WTC11 (cell line): Measurements from ENCODE around the gene TACR2. TPM values are rescaled to one million over a fixed set of nuclear protein-coding genes. Genes with fewer than 3 reads are reported as not detected.
A peak's percentile ranks its signal among the peaks of the same experiment; 100 is the strongest.

Experiments
- ATAC-seq: fragments of 200-7000 bp; cut with Tn5 transposase; 2 replicates; pipeline ENCODE4 v1.10.0; 2021; ENCODE audit warnings: mild to moderate bottlenecking, moderate library complexity
- CTCF ChIA-PET: fragments of 300-600 bp; sonication (Branson Sonifier 250); formaldehyde crosslinking; loops from one replicate; lab custom pipeline; 2021; ENCODE audit warnings: antibody characterized with exemption; lab: Charles Lee
- POLR2A ChIA-PET: fragments of 350-600 bp; sonication (Branson Sonifier 250); formaldehyde crosslinking; loops from one replicate; lab custom pipeline; 2021; ENCODE audit warnings: antibody characterized with exemption; lab: Charles Lee
- DNase-seq: peaks from one replicate; pipeline ENCODE4 v3.0.0; 2021; ENCODE audit warnings: low spot score
- H3K27ac Mint-ChIP-seq: 2 replicates; pipeline ENCODE4 v1.8.0; 2021; ENCODE audit warnings: mixed read lengths
- H3K27me3 Mint-ChIP-seq: 2 replicates; pipeline ENCODE4 v1.8.0; 2021; ENCODE audit warnings: low read depth, mild to moderate bottlenecking, moderate library complexity, mixed read lengths
- H3K36me3 Mint-ChIP-seq: 2 replicates; pipeline ENCODE4 v1.8.0; 2021; ENCODE audit warnings: mixed read lengths
- H3K4me1 Mint-ChIP-seq: 2 replicates; pipeline ENCODE4 v1.8.0; 2022; ENCODE audit warnings: mixed read lengths
- H3K4me3 Mint-ChIP-seq: 2 replicates; pipeline ENCODE4 v1.8.0; 2021; ENCODE audit warnings: mild to moderate bottlenecking, moderate library complexity, mixed read lengths
- H3K9me3 Mint-ChIP-seq: 2 replicates; pipeline ENCODE4 v1.8.0; 2021; ENCODE audit warnings: mixed read lengths
- AFF4 ChIP-seq: sonication (generic); formaldehyde crosslinking; IDR thresholded peaks from 2 replicates; pipeline ENCODE4 v1.8.1; 2023; ENCODE audit warnings: mild to moderate bottlenecking, missing genetic modification reagents, borderline replicate concordance
- CDX4 ChIP-seq: fragments of 250-450 bp; sonication (Bioruptor Pico); IDR thresholded peaks from 2 replicates; pipeline ENCODE4 v1.9.0; 2021; ENCODE audit warnings: moderate library complexity, mild to moderate bottlenecking, inconsistent platforms, borderline replicate concordance
- E2F1 ChIP-seq: sonication (generic); formaldehyde crosslinking; IDR thresholded peaks from 2 replicates; pipeline ENCODE4 v1.8.0; 2022; ENCODE audit warnings: mild to moderate bottlenecking, missing genetic modification reagents
- JAZF1 ChIP-seq: fragments of 250-450 bp; sonication (Bioruptor Pico); IDR thresholded peaks from 2 replicates; pipeline ENCODE4 v1.9.0; 2021; ENCODE audit warnings: moderate library complexity, mild to moderate bottlenecking, inconsistent platforms
- ZNF263 ChIP-seq: sonication (generic); formaldehyde crosslinking; IDR thresholded peaks from 2 replicates; pipeline ENCODE4 v1.8.1; 2022; ENCODE audit warnings: low read depth, mild to moderate bottlenecking, moderate library complexity, missing genetic modification reagents
- ZNF396 ChIP-seq: fragments of 250-450 bp; sonication (Bioruptor Pico); IDR thresholded peaks from 2 replicates; pipeline ENCODE4 v1.8.0; 2021; ENCODE audit warnings: mild to moderate bottlenecking, moderate library complexity, borderline replicate concordance
- ZNF423 ChIP-seq: fragments of 250-450 bp; sonication (Bioruptor Pico); IDR thresholded peaks from 2 replicates; pipeline ENCODE4 v2.1.2; 2022; ENCODE audit warnings: mild to moderate bottlenecking, moderate library complexity
- ZNF532 ChIP-seq: fragments of 250-450 bp; sonication (Bioruptor Pico); IDR thresholded peaks from 2 replicates; pipeline ENCODE4 v1.9.0; 2021; ENCODE audit warnings: mild to moderate bottlenecking, borderline replicate concordance
- total RNA-seq: library from RNA; stranded (reverse); gene quantifications from 3 replicates; pipeline ENCODE4 v1.2.3, GENCODE V29; 2021
- TF ChIP-seq, protein P1 (sequence below): sonication (generic); formaldehyde crosslinking; IDR thresholded peaks from 2 replicates; pipeline ENCODE4 v1.8.0; 2022; ENCODE audit warnings: mild to moderate bottlenecking, missing genetic modification reagents
- TF ChIP-seq, protein P2 (sequence below): sonication (generic); formaldehyde crosslinking; conservative IDR thresholded peaks from 2 replicates; pipeline ENCODE4 v1.8.1; 2022; ENCODE audit warnings: mild to moderate bottlenecking, missing genetic modification reagents

TACR2 gene
- total RNA-seq, 1 experiment from 2014 or later, result 0.20 TPM

DNA sequence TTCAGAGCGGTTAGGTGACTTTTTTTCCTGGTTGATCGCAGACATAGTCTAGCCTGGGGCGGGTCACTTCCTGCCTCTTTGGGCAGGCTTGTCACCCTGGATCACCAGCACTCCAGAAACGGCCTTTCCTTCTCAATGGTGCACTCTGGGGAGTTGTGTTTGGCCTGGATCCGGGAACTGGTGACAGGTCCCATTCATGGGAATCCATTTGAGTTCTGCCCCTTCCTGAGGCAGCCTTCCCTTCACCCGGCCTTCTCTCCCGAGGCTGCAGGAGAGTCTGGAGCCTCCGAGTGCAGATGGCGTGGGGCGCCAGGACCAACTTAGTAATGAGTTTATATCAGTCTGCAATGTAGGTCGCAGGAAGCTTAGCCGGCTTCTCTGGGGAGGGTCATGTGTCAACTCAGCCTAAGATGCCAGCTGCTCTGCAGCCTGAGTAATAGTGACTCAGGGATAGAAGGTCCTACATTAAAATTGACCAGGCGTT lies 54.2 kb downstream of the TACR2 start (continued):
- TF ChIP-seq AFF4 (CRISPR knock-in tag) (no peak), CDX4 (CRISPR knock-in tag) (no peak), ZNF532 (CRISPR knock-in tag) (no peak)

DNA sequence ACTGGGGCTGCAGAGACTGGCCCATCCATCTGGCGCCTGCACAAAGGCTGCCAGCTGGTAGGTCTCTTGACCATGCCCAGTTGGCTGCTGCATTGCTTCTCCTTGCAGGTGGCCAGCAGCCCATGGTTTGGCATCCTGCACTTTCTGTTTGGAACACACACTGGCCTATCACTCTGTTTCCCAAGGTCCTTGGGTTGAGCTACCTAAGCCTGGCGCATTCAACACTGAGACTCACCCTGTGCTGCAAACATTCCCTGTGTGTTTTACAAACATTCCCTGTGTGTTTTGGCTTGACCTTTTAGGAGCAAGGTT lies 55.5 kb downstream of the TACR2 start:
- peak overlapping the region; percentile 64 for H3K27ac Mint-ChIP-seq
- no peak for TF ChIP-seq ZNF396 (CRISPR knock-in tag)
- TF ChIP-seq, protein P1, sequence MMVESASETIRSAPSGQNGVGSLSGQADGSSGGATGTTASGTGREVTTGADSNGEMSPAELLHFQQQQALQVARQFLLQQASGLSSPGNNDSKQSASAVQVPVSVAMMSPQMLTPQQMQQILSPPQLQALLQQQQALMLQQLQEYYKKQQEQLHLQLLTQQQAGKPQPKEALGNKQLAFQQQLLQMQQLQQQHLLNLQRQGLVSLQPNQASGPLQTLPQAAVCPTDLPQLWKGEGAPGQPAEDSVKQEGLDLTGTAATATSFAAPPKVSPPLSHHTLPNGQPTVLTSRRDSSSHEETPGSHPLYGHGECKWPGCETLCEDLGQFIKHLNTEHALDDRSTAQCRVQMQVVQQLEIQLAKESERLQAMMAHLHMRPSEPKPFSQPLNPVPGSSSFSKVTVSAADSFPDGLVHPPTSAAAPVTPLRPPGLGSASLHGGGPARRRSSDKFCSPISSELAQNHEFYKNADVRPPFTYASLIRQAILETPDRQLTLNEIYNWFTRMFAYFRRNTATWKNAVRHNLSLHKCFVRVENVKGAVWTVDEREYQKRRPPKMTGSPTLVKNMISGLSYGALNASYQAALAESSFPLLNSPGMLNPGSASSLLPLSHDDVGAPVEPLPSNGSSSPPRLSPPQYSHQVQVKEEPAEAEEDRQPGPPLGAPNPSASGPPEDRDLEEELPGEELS, result no peak
- no peak for TF ChIP-seq ZNF423 (CRISPR knock-in tag)
- TF ChIP-seq E2F1 (CRISPR knock-in tag), result no peak
- no peak for TF ChIP-seq JAZF1
- no peaks in the 10 kb centered on the region for H3K27me3 Mint-ChIP-seq
- POLR2A ChIA-PET, result no interaction called here
- DNase-seq (no peak), ATAC-seq (no peak)
- CTCF ChIA-PET, result interaction anchor here (0.6 to 2.0 kb wide), 2 partner anchors 95 to 123 kb away, joined by 3 to 7 read pairs; no protein-coding TSS in a partner anchor
- no peaks in the 10 kb centered on the region for H3K9me3 Mint-ChIP-seq
- H3K36me3 Mint-ChIP-seq, result peaks cover 30% of the 10 kb centered on the region
- no peak overlapping the region for H3K4me3 Mint-ChIP-seq
- peaks cover 35% of the 10 kb centered on the region for H3K4me1 Mint-ChIP-seq

DNA sequence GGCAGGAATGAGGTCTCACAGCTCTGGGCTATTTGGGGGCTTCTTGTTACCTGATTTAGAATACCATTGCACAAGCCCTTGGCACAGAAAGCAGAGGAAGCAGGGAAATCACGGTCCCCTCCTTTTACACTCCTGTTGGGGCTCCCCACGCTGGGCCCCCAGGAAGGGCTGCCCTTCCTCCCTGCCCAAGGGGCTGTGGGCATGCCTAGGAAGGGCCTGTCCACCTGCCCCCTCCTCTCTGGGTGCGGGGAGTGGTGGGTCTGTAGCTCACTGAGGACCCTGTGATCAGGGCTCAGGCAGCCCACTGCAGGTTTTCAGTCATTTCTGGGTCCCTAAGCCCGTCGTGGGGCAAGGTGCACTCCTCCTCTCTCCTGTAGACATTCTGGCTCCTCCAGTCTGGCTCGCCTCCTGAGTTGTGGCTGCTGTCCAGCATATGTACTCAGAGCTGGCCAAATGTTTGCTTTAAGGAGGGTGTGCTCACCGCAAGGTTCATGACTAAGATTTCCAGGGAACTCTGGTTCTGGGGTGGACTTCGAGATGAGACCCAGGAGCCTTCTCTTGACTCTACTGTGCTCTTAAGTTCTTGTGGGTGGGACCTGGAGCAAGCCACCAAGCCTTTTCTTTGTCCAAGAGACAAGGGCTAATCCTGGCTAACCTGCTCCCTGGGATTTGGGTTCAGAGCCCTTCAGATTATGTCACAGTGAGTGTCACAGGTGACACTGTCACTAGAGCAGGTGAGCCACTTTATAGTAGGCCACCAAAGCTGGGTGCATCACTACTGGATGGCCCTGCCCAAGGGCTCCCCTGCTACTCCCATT lies 56.0 kb downstream of the TACR2 start:
- TF ChIP-seq ZNF263 (CRISPR knock-in tag), result no peak
- TF ChIP-seq, protein P2, sequence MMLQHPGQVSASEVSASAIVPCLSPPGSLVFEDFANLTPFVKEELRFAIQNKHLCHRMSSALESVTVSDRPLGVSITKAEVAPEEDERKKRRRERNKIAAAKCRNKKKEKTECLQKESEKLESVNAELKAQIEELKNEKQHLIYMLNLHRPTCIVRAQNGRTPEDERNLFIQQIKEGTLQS, result no peak
- TF ChIP-seq, all 79 proteins: peak for 0
- no peak overlapping the region for H3K4me3 Mint-ChIP-seq
- H3K36me3 Mint-ChIP-seq, result peaks cover 33% of the 10 kb centered on the region
- no peaks in the 10 kb centered on the region for H3K9me3 Mint-ChIP-seq
- no peaks in the 10 kb centered on the region for H3K27me3 Mint-ChIP-seq
- ChIA-PET POLR2A (no interaction called here), CTCF (interaction anchor here (0.6 kb wide), 1 partner anchor 94 kb away, joined by 3 read pairs; no protein-coding TSS in a partner anchor)
- peak overlapping the region; percentile 64 for H3K27ac Mint-ChIP-seq
- ATAC-seq (no peak), DNase-seq (no peak)
- peaks cover 35% of the 10 kb centered on the region for H3K4me1 Mint-ChIP-seq
